Ovary (tissue), 3 donors: ENCODE results near the gene RNF43.
A peak's percentile ranks its signal among the peaks of the same experiment; 100 is the strongest.

Experiments
- CTCF ChIP-seq, 3 donors: fragments of 450-650 bp in 2 of 3; fragments of 200-600 bp in 1 of 3; IDR thresholded peaks; one replicate each; pipeline versions ENCODE4 v1.5.1 to v1.8.0; 2016 to 2022; ENCODE audit warnings: antibody characterized with exemption in 3 of 3, mild to moderate bottlenecking in 1 of 3
- EP300 ChIP-seq: sonication (generic); formaldehyde crosslinking; IDR thresholded peaks from one replicate; pipeline ENCODE4 v1.6.1; 2017; ENCODE audit warnings: antibody characterized with exemption
- POLR2A ChIP-seq: fragments of 450-650 bp; IDR thresholded peaks from one replicate; pipeline ENCODE4 v1.6.1; 2017; ENCODE audit warnings: antibody characterized with exemption, mild to moderate bottlenecking, moderate library complexity
- donor health status: DM: no; HTN: no; CAD: no.

- TF ChIP-seq POLR2A, result no peak
- peak; percentile 37 to 75 (median 64) for TF ChIP-seq CTCF (IDR thresholded peaks at IDR 0.05)
- TF ChIP-seq EP300, result no peak
These were observed at the start of gene RNF43 for GRCh38 chr17:58417300-58418092.
